Measurements from ENCODE around the gene BCL7A. TPM values are rescaled to one million over a fixed set of nuclear protein-coding genes. Genes with fewer than 3 reads are reported as not detected.

The BCL7A gene
- total and polyA plus RNA-seq, 2 donors, result 5.5 to 24.3 TPM

DNA sequence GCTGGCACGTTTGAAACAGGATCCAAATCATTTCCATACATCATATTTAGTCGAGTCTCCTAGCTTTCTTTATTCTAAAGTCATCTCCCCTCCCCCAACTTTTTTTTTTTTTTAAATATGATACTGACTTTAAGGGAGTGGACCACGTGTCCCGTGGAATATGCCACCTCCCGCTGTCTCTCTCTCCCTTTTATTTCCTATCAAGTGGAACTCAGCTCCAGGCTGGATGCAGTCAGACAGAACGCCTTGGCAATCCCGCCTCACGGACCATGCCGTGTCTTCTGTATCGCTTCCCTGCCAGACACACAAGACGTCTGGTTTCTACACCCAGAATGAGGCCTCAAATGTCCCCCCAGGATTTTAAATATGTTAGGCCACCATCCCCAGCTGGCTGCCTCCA is 21.2 kb downstream of the BCL7A start:
- 94% methylated on average over 11 of the region's 11 CpGs for WGBS
- H3K27me3 ChIP-seq (ENCODE audit: control insufficient read depth in 2 of 2, insufficient read depth in 1 of 2, low read length in 1 of 2), result no peaks in the 10 kb centered on the region
- H3K9me3 ChIP-seq (ENCODE audit: control insufficient read depth in 2 of 2, insufficient read depth in 1 of 2, low read length in 1 of 2), result no peaks in the 10 kb centered on the region
- DNase-seq (ENCODE audit: low read depth in 6 of 9, low spot score in 9 of 9), result no peak
- H3K36me3 ChIP-seq (ENCODE audit: control insufficient read depth in 2 of 2, insufficient read depth in 2 of 2, low read length in 1 of 2), result peaks cover 84 to 89% of the 10 kb centered on the region in 2 donors
- no peak overlapping the region for H3K4me3 ChIP-seq (ENCODE audit: low read length in 2 of 2)
- no peaks in the 10 kb centered on the region for H3K4me1 ChIP-seq (ENCODE audit: control insufficient read depth in 2 of 2, insufficient read depth in 2 of 2, low read length in 2 of 2)
- no peak overlapping the region for H3K27ac ChIP-seq (ENCODE audit: low read depth in 1 of 2, low read length in 1 of 2)

DNA sequence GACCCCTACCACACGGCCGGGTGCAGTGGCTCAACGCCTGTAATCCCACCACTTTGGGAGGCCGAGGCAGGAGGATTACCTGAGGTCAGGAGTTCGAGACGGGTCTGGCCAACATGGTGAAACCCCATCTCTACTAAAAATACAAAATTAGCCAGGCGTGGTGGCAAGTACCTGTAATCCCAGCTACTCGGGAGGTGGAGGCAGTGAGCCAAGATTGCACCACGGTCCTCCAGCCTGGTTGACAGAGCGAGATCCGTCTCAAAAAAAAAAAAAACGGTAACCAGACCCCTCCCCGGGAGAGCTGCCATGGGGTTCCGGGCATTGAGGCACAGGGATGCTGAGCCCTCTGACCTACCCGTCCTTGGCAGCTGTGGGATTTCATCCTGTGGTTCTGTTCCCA is 21.8 kb downstream of the BCL7A start:
- Histone ChIP-seq H3K9me3 (ENCODE audit: control insufficient read depth in 2 of 2, insufficient read depth in 1 of 2, low read length in 1 of 2) (no peaks in the 10 kb centered on the region), H3K4me1 (ENCODE audit: control insufficient read depth in 2 of 2, insufficient read depth in 2 of 2, low read length in 2 of 2) (no peaks in the 10 kb centered on the region), H3K27ac (ENCODE audit: low read depth in 1 of 2, low read length in 1 of 2) (no peak overlapping the region), H3K36me3 (ENCODE audit: control insufficient read depth in 2 of 2, insufficient read depth in 2 of 2, low read length in 1 of 2) (peaks cover 83 to 90% of the 10 kb centered on the region in 2 donors), H3K27me3 (ENCODE audit: control insufficient read depth in 2 of 2, insufficient read depth in 1 of 2, low read length in 1 of 2) (no peaks in the 10 kb centered on the region), H3K4me3 (ENCODE audit: low read length in 2 of 2) (no peak overlapping the region)
- no peak for DNase-seq (ENCODE audit: low read depth in 6 of 9, low spot score in 9 of 9)
- WGBS, result 96% methylated on average over 15 of the region's 15 CpGs

- DNase-seq (ENCODE audit: low read depth in 6 of 9, low spot score in 9 of 9), result no peak
- H3K4me3 ChIP-seq (ENCODE audit: low read length in 2 of 2), result no peak overlapping the region
- H3K36me3 ChIP-seq (ENCODE audit: control insufficient read depth in 2 of 2, insufficient read depth in 2 of 2, low read length in 1 of 2), result peaks cover 82 to 89% of the 10 kb centered on the region in 2 donors
- no peak overlapping the region for H3K27ac ChIP-seq (ENCODE audit: low read depth in 1 of 2, low read length in 1 of 2)
- no peaks in the 10 kb centered on the region for H3K27me3 ChIP-seq (ENCODE audit: control insufficient read depth in 2 of 2, insufficient read depth in 1 of 2, low read length in 1 of 2)
- WGBS, result over 99% methylated on average over 7 of the region's 7 CpGs
- H3K9me3 ChIP-seq (ENCODE audit: control insufficient read depth in 2 of 2, insufficient read depth in 1 of 2, low read length in 1 of 2), result no peaks in the 10 kb centered on the region
- no peaks in the 10 kb centered on the region for H3K4me1 ChIP-seq (ENCODE audit: control insufficient read depth in 2 of 2, insufficient read depth in 2 of 2, low read length in 2 of 2)
Observed at GRCh38 chr12:122045262-122045661, 23.6 kb downstream of the BCL7A start.

DNA sequence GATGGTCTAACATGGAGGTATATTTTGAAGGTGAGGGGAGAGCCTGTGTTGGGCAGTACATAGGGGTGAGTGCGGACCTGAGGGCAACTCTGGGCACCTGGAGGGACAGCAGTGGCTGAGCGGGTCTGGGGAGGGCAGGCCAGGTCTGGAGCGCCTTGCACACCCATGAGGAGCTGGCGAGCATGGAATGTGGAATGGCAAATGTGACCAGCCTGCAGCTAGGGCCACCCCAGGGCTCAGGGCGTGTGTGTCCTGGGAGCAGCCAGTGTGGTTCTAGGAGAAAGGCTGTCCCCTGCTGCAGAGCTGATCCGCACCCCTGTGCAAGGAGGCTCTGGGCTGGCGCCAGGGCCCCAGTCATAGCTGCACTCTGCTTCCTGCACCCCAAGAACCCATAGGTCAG is 24.5 kb downstream of the BCL7A start:
- H3K36me3 ChIP-seq (ENCODE audit: control insufficient read depth in 2 of 2, insufficient read depth in 2 of 2, low read length in 1 of 2), result peaks cover 82 to 89% of the 10 kb centered on the region in 2 donors
- H3K27ac ChIP-seq (ENCODE audit: low read depth in 1 of 2, low read length in 1 of 2), result no peak overlapping the region
- H3K27me3 ChIP-seq (ENCODE audit: control insufficient read depth in 2 of 2, insufficient read depth in 1 of 2, low read length in 1 of 2), result no peaks in the 10 kb centered on the region

DNA sequence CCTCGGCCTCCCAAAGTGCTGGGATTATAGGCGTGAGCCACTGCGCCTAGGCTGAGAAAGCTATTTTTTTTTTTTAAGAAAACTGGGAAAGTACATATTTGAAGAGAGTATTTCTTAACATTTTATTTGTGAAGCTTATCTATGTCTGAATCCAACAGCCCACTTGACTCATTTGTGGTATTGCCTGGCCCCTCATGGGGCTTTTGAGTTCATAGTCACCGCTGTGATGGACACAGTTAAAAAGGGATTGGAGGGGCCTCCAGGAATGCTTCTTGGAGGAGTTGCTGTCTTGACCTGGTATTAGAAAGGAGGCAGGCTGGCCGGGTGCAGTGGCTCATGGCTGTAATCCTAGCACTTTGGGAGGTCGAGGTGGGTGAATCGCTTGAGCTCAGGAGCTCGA is 26.5 kb downstream of the BCL7A start:
- Histone ChIP-seq H3K4me1 (ENCODE audit: control insufficient read depth in 2 of 2, insufficient read depth in 2 of 2, low read length in 2 of 2) (no peaks in the 10 kb centered on the region), H3K36me3 (ENCODE audit: control insufficient read depth in 2 of 2, insufficient read depth in 2 of 2, low read length in 1 of 2) (peaks cover 74 to 75% of the 10 kb centered on the region in 2 donors), H3K4me3 (ENCODE audit: low read length in 2 of 2) (no peak overlapping the region), H3K9me3 (ENCODE audit: control insufficient read depth in 2 of 2, insufficient read depth in 1 of 2, low read length in 1 of 2) (peaks cover 0 to 7% of the 10 kb centered on the region in 2 donors), H3K27ac (ENCODE audit: low read depth in 1 of 2, low read length in 1 of 2) (no peak overlapping the region), H3K27me3 (ENCODE audit: control insufficient read depth in 2 of 2, insufficient read depth in 1 of 2, low read length in 1 of 2) (no peaks in the 10 kb centered on the region)
- 98% methylated on average over 8 of the region's 8 CpGs for WGBS
- DNase-seq (ENCODE audit: low read depth in 6 of 9, low spot score in 9 of 9), result no peak

More for the DNA sequence above, 24.5 kb downstream of the BCL7A start:
- 99% methylated on average over 7 of the region's 7 CpGs for WGBS
- DNase-seq (ENCODE audit: low read depth in 6 of 9, low spot score in 9 of 9), result no peak
- H3K4me3 ChIP-seq (ENCODE audit: low read length in 2 of 2), result no peak overlapping the region
- peaks cover 0 to 3% of the 10 kb centered on the region in 2 donors for H3K9me3 ChIP-seq (ENCODE audit: control insufficient read depth in 2 of 2, insufficient read depth in 1 of 2, low read length in 1 of 2)
- H3K4me1 ChIP-seq (ENCODE audit: control insufficient read depth in 2 of 2, insufficient read depth in 2 of 2, low read length in 2 of 2), result no peaks in the 10 kb centered on the region

DNA sequence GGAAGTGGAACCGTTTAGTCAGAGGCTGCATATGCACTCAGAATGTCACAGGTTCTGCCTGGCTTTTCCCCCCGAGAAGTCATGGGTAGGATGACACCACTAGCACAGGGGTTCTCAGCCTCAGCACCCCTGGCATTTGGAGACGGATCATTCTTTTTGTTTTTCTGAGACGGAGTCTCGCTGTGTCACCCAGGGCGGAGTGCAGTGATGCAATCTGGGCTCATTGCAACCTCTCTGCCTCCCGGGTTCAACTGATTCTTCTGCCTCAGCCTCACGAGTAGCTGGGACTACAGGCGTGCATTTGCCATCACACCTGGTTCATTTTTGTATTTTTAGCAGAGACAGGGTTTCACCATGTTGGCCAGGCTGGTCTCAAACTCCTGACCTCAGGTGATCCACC is 28.1 kb downstream of the BCL7A start:
- Histone ChIP-seq H3K9me3 (ENCODE audit: control insufficient read depth in 2 of 2, insufficient read depth in 1 of 2, low read length in 1 of 2) (peaks cover 0 to 7% of the 10 kb centered on the region in 2 donors), H3K4me3 (ENCODE audit: low read length in 2 of 2) (no peak overlapping the region), H3K27me3 (ENCODE audit: control insufficient read depth in 2 of 2, insufficient read depth in 1 of 2, low read length in 1 of 2) (no peaks in the 10 kb centered on the region), H3K36me3 (ENCODE audit: control insufficient read depth in 2 of 2, insufficient read depth in 2 of 2, low read length in 1 of 2) (peaks cover 68 to 71% of the 10 kb centered on the region in 2 donors), H3K27ac (ENCODE audit: low read depth in 1 of 2, low read length in 1 of 2) (no peak overlapping the region), H3K4me1 (ENCODE audit: control insufficient read depth in 2 of 2, insufficient read depth in 2 of 2, low read length in 2 of 2) (peaks cover 0 to 4% of the 10 kb centered on the region in 2 donors)
- WGBS, result 97% methylated on average over 9 of the region's 9 CpGs
- DNase-seq (ENCODE audit: low read depth in 6 of 9, low spot score in 9 of 9), result no peak

- Histone ChIP-seq H3K4me1 (ENCODE audit: control insufficient read depth in 2 of 2, insufficient read depth in 2 of 2, low read length in 2 of 2) (peaks cover 0 to 4% of the 10 kb centered on the region in 2 donors), H3K9me3 (ENCODE audit: control insufficient read depth in 2 of 2, insufficient read depth in 1 of 2, low read length in 1 of 2) (peaks cover 0 to 7% of the 10 kb centered on the region in 2 donors), H3K4me3 (ENCODE audit: low read length in 2 of 2) (no peak overlapping the region), H3K36me3 (ENCODE audit: control insufficient read depth in 2 of 2, insufficient read depth in 2 of 2, low read length in 1 of 2) (peaks cover 69 to 71% of the 10 kb centered on the region in 2 donors), H3K27me3 (ENCODE audit: control insufficient read depth in 2 of 2, insufficient read depth in 1 of 2, low read length in 1 of 2) (no peaks in the 10 kb centered on the region), H3K27ac (ENCODE audit: low read depth in 1 of 2, low read length in 1 of 2) (no peak overlapping the region)
- no peak for DNase-seq (ENCODE audit: low read depth in 6 of 9, low spot score in 9 of 9)
- WGBS, result 97% methylated on average over 20 of the region's 20 CpGs
Observed at GRCh38 chr12:122050706-122051105, 29.0 kb downstream of the BCL7A start.

- 95% methylated on average over 14 of the region's 14 CpGs for WGBS
- H3K27ac ChIP-seq (ENCODE audit: low read depth in 1 of 2, low read length in 1 of 2), result peak overlapping the region in 1 of 2 donors; percentile 15
- H3K4me3 ChIP-seq (ENCODE audit: low read length in 2 of 2), result no peak overlapping the region
- peaks cover 0 to 4% of the 10 kb centered on the region in 2 donors for H3K4me1 ChIP-seq (ENCODE audit: control insufficient read depth in 2 of 2, insufficient read depth in 2 of 2, low read length in 2 of 2)
- H3K27me3 ChIP-seq (ENCODE audit: control insufficient read depth in 2 of 2, insufficient read depth in 1 of 2, low read length in 1 of 2), result no peaks in the 10 kb centered on the region
- peaks cover 69 to 71% of the 10 kb centered on the region in 2 donors for H3K36me3 ChIP-seq (ENCODE audit: control insufficient read depth in 2 of 2, insufficient read depth in 2 of 2, low read length in 1 of 2)
- H3K9me3 ChIP-seq (ENCODE audit: control insufficient read depth in 2 of 2, insufficient read depth in 1 of 2, low read length in 1 of 2), result peaks cover 0 to 7% of the 10 kb centered on the region in 2 donors
- DNase-seq (ENCODE audit: low read depth in 6 of 9, low spot score in 9 of 9), result no peak
Observed at GRCh38 chr12:122051231-122051876, 29.7 kb downstream of the BCL7A start.

DNA sequence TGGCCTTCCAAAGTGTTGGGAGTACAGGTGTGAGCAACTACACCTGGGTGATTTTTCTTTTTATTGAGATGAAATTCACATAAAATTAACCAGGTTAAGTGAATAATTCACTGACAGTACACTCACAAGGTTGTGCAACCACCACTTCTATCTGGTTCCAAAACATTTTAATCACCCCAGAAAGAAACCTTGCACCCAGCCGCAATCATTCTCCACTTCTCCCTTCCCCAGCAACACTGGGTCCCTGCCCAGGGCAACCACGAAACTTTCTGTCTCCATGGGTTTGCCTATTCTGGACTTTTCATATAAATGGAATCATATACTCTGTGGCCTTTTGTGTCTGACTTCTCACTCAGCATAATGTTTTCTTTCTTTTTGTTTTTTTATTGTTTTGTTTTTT is 30.6 kb downstream of the BCL7A start:
- H3K4me3 ChIP-seq (ENCODE audit: low read length in 2 of 2), result no peak overlapping the region
- H3K4me1 ChIP-seq (ENCODE audit: control insufficient read depth in 2 of 2, insufficient read depth in 2 of 2, low read length in 2 of 2), result peaks cover 0 to 4% of the 10 kb centered on the region in 2 donors
- H3K9me3 ChIP-seq (ENCODE audit: control insufficient read depth in 2 of 2, insufficient read depth in 1 of 2, low read length in 1 of 2), result peaks cover 0 to 7% of the 10 kb centered on the region in 2 donors
- no peak for DNase-seq (ENCODE audit: low read depth in 6 of 9, low spot score in 9 of 9)
- H3K36me3 ChIP-seq (ENCODE audit: control insufficient read depth in 2 of 2, insufficient read depth in 2 of 2, low read length in 1 of 2), result peaks cover 69 to 73% of the 10 kb centered on the region in 2 donors
- H3K27me3 ChIP-seq (ENCODE audit: control insufficient read depth in 2 of 2, insufficient read depth in 1 of 2, low read length in 1 of 2), result no peaks in the 10 kb centered on the region
- no peak overlapping the region for H3K27ac ChIP-seq (ENCODE audit: low read depth in 1 of 2, low read length in 1 of 2)
- WGBS, result 97% methylated on average over 2 of the region's 2 CpGs

Measured in thymus (tissue), 11 donors.